Choroid plexus epithelial cell (primary cell): ENCODE data around the gene COL6A3.

ENCODE experiments used
- DNase-seq: peaks from one replicate; pipeline ENCODE4 v3.0.0-alpha.2; 2010; ENCODE audit warnings: low read depth
- H3K4me3 ChIP-seq: 2 replicates; pipeline ENCODE4 v1.5.1; 2011; ENCODE audit warnings: low read depth, mild to moderate bottlenecking, control low read depth, low read length, moderate library complexity
- CTCF ChIP-seq: conservative IDR thresholded peaks from 2 replicates; pipeline ENCODE4 v1.5.1; 2011; ENCODE audit warnings: low read depth, mild to moderate bottlenecking, control low read depth, inconsistent platforms, low read length, moderate library complexity

COL6A3 gene

GRCh38 chr2:237278568-237278967 lies 135.4 kb downstream of the COL6A3 start:
- no peak for TF ChIP-seq CTCF
- DNase-seq = no peak
- no peak overlapping the region for H3K4me3 ChIP-seq

- no peak for DNase-seq
- TF ChIP-seq CTCF = no peak
These were observed 137.1 kb downstream of the COL6A3 start for GRCh38 chr2:237276716-237277490.

More at GRCh38 chr2:237276716-237277490, 137.1 kb downstream of the COL6A3 start:
- no peak overlapping the region for H3K4me3 ChIP-seq
